GM19438 (cell line): ENCODE data around the gene EEF1G.

Source experiments
- ATAC-seq: cut with Tn5 transposase; IDR thresholded peaks from one replicate; pipeline ENCODE4 v1.9.1; 2021; ENCODE audit warnings: low read depth; ENCODE audit not compliant: unreplicated experiment

The EEF1G gene

DNA sequence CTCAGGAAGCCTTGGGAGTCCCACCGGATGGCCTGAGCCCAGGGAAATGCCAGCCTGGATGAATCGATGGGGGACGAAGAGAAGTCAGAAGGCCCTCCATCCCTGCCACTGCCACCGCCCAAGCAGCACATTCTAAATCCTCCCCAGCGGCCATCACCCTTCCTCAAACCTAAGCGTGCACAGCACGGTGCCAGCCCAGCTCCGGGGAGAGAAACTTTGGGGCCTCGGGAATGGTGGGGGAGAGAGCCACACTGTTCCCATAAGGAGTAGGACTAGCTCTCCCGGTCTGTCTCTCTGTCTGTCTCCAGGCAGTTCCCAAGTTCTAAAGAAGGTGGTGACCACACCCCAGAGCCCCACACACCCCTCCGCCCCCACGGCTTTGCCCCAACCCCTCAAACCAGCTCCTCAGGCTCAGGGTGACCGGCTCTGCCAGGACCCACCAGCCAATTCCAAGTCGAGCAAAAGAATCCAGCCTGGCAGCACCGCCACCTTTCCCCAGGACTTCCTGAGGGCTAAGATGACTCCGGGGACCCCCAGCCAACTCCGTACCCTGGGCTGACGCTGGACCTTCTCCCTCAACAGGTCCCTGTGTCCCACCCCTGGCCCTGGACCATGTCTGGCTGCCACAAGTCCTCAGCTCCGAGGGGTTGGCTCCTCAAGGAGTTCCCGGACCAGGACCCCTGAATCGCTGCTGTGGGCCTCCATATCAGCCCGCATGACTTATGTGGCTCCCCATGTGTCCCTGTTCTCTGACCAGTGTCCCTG, 29.8 kb downstream of the EEF1G start:
- no peak for ATAC-seq

GRCh38 chr11:62542750-62543567, 30.7 kb downstream of the EEF1G start:
- no peak for ATAC-seq

GRCh38 chr11:62542111-62542745, 31.5 kb downstream of the EEF1G start:
- no peak for ATAC-seq

- ATAC-seq: peak; percentile 53
Measured at GRCh38 chr11:62540804-62541701, 32.6 kb downstream of the EEF1G start.

GRCh38 chr11:62539238-62539925, 34.3 kb downstream of the EEF1G start:
- ATAC-seq: no peak

DNA sequence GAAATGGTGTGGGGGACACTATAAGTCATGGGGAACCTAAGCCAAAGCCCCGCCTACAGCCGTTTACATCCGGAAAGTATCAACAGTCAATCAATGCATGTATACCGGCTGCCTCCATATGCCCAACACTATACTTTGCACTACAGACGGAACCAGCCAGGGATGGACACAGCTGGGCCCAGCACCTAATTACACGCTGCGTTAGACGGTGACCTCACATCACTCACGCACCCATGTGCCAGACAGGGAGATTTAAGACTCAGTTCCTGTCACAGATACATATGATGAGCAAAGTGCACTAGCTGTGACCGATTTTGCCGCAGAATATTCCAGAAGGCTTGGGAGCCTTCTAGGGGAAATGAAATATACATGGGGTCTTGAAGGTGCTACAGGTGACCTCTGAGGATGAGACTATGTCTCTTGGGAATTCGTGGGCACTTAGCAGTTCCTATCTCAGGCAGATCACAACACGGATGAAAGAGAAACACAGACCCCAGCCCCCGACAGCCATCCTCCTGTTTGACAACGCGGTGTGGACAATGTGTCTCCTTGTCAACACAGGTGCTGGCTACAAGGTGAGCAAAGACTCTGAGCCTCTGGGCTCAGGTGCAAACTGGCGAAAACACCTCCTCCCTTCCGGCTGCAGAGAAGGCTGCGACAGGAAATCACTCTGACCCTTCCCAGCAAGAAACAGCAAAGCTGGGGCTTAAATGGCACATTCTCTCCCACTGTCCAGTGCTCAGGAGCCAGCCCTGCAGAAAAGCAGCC, 35.0 kb downstream of the EEF1G start:
- no peak for ATAC-seq

DNA sequence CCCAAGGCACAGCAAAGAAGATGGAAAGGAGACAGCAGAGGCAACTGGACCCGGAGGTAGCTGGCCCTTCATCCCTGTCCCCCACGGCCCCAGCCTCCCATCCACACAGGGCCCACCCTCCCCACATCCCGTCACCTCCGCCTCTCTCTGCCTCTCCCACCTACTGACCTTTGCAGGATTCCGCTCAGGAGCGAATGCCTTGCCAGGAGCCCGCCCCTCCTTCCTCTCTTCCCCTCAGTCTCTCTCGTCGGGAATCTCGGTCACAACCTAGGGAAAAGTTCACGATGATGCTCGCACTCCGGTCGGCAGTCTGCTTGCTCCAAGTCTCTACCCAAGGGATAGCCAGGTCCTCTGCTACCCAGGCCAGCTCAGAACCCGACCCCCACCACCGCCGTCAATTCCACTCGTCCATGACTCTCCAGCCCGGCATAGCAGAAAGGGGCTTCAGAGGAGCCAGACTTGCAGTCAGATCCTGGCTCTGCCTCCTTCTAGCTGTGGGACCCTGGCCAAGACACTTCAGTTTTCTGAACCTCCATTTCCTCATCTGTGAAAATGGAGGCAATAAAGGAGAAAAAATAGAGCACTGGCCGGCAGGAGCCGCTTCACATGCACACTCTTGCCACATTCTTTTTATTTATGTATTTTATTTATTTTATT, 37.3 kb downstream of the EEF1G start:
- ATAC-seq: no peak

DNA sequence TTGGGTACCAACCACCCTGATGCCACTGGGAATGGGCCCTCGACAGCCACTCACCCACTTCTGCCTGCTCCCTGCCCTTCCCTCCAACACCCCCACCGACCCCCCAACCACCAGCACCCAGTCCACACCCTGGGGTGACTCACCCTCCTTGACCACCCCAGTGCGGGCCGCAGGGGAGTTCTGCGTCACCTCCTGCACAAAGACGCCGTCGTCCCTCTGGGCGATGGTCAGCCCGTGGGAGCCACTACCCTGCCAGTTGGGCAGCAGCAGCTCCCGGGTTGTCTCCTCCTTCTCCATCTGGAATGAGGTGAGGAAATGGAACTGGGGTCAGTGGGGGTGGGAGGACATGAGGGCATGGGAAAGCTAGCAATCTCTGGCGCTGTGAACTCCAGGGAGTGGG, 37.9 kb downstream of the EEF1G start:
- ATAC-seq: no peak

GRCh38 chr11:62534779-62535545, 38.7 kb downstream of the EEF1G start:
- no peak for ATAC-seq

GRCh38 chr11:62532096-62532495, 41.6 kb downstream of the EEF1G start:
- ATAC-seq: no peak

DNA sequence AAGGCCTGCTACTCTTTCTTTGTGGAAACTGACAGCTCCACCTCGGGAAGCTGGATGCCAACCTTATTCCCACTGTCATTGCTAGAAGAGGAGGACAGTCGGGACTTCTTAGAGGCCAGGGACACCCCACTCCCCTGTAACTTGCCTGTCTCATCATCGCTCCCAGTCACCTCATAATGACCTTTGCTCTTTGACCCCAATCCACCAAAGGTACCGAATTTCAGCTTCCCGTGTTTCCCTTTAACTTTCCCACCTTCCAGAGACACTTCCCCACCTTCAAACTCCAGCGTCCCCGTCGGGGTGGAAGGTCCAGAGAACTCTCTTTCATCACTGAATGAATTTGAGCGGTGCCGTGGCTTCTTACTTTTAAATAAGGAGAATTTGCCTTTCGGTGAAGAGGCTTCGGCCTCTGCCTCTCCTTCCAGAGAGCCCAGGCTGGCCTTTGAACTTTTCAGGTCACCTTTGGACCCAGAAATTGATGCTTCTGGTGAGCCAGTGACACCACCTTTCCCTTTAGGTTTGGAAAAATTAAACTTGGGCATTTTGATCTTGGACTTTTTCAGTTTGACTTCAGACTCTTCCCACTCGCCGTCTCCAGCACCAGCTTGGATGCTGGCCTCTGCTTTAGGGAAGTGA, 56.8 kb downstream of the EEF1G start:
- no peak for ATAC-seq

DNA sequence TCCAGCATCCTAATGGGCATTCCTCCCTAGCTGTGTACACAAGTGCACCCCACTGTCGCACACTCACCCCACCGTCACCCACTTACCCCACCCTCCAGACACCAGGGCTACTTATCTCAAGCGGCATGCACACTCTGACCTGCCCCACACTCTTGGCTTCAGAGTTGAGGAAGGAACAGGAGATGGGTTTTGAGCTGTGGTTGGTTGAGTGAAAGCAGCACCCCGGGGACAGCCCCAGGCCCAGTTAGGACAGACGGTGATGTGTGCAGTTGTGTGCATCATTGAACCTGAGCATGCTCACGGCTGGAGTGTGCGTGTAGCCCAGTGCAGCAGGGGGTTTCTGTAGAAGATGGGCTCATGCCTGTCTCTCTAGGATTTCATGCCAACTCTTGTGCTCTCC, 59.5 kb downstream of the EEF1G start:
- ATAC-seq: no peak

DNA sequence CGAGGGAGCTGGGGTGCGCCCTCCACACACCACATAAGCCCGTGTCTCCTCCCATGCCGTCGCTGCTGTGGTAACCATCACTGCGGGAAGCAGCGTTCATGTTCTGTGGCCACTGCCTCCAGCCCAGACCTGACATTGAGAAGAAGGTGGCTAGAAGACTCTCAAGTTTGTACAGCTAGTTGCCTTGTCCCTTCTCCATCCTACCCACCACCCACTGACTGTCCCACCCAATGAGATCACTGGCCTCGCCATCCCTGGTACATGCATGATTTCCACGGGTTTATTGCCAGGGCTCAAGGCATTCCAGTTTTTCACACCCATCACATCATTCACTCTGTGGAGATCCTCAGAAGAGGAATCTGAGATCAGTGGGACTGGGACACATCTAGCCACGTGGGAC, 60.1 kb downstream of the EEF1G start:
- no peak for ATAC-seq

DNA sequence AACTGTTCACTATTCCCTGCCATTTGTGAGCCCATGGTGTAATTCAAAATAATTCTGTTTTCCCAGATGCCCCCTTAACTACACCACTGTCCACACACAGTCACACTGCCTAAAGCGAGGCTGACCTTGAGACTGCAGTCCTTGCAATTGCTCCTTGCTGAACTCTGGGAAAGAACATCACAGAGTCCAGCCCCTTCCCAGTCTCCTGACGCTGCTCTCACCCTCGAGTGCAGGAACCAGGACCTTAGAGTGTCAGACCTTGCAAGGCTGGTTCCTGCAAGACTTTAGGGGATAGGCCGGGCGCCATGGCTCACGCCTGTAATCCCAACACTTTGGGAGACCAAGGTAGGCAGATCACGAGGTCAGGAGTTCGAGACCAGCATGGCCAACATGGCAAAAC, 60.7 kb downstream of the EEF1G start:
- ATAC-seq: no peak
